ENCODE data around the gene COPZ2. TPM values are rescaled to one million over a fixed set of nuclear protein-coding genes. Genes with fewer than 3 reads are reported as not detected.

The COPZ2 gene
- total and polyA plus RNA-seq, 10 donors: 6.0 to 15.0 (median 8.8) TPM

GRCh38 chr17:48052956-48053757 is 15.6 kb upstream of the COPZ2 start:
- intact Hi-C loops (cut with DNase I; ENCODE audit: low total_unique reads): no loop called here
- Histone ChIP-seq H3K27me3 (replicated peaks in 1 of 7) (no peaks in the 10 kb centered on the region), H3K36me3 (peaks cover 5 to 79% (median 39%) of the 10 kb centered on the region in 6 donors), H3K4me1 (peaks cover 61 to 97% (median 85%) of the 10 kb centered on the region in 6 donors), H3K4me3 (peak overlapping the region in 5 of 8 donors; percentile 10 to 98 (median 69)), H3K9me3 (no peaks in the 10 kb centered on the region), H3K27ac (peak overlapping the region in 7 of 8 donors; percentile 46 to 98 (median 96))
- TF ChIP-seq POLR2AphosphoS5 (IDR thresholded peaks at IDR 0.05) (peak in 2 of 3 donors; percentile 59 to 60), POLR2A (IDR thresholded peaks at IDR 0.05) (no peak), CTCF (IDR thresholded peaks at IDR 0.05 in 8 of 11, conservative IDR thresholded peaks at IDR 0.05 in 3 of 11) (no peak)
- 43 to 62% (median 50%) methylated on average over 3 to 5 of the region's 5 CpGs for WGBS, 5 donors
- peak; percentile 78 for DNase-seq

DNA sequence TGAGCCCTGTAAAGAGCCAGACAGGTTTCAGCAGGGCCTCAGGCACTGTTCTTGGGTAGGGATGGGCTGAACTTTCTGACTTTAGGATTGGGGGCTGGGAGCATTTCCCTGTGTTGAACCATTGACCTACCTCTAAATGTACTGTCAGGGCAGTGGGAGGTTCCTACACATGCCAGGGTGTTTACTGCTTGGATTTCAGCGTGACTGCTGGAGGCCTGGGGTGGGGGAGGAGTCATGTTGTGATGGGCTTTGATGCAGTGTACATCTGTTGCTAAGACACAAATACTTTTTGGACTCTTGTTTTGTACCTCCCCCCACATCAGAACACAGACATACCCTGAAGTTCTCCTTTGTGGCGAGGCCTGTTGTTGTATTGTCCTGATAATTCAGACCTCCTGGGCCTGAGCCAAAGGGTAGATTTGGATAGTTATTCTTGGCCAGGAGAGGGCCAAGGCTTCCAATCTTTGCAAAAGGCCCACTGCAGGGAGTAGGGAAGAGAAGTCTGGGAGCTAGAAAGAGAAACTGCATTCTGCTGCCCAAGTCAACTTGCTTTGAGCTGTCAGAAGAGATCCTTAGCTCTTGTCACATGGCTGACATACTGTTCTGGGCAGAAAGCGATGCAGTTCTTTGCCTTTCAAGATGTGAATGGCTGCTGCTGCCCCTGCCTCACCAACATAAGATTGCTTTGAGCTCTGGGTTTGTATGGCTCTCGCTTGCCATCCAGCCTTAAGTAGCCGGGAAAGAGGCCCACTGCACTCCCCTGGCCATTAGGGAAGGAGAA is 14.3 kb upstream of the COPZ2 start:
- DNase-seq: peak; percentile 50
- TF ChIP-seq CTCF (IDR thresholded peaks at IDR 0.05 in 8 of 11, conservative IDR thresholded peaks at IDR 0.05 in 3 of 11) (peak in 1 of 11 experiments; percentile 18), POLR2A (IDR thresholded peaks at IDR 0.05) (no peak), POLR2AphosphoS5 (IDR thresholded peaks at IDR 0.05) (peak in 1 of 3 donors; percentile 36)
- Histone ChIP-seq H3K9me3 (no peaks in the 10 kb centered on the region), H3K27ac (peak overlapping the region in 7 of 8 donors; percentile 94 to 98 (median 96)), H3K27me3 (replicated peaks in 1 of 7) (no peaks in the 10 kb centered on the region), H3K4me3 (peak overlapping the region in 5 of 8 donors; percentile 40 to 98 (median 78)), H3K4me1 (peaks cover 62 to 90% (median 82%) of the 10 kb centered on the region in 6 donors), H3K36me3 (peaks cover 1 to 66% (median 26%) of the 10 kb centered on the region in 6 donors)
- 55 to 71% (median 66%) methylated on average over 5 of the region's 5 CpGs for WGBS, 5 donors
- intact Hi-C loops (cut with DNase I; ENCODE audit: low total_unique reads): no loop called here

DNA sequence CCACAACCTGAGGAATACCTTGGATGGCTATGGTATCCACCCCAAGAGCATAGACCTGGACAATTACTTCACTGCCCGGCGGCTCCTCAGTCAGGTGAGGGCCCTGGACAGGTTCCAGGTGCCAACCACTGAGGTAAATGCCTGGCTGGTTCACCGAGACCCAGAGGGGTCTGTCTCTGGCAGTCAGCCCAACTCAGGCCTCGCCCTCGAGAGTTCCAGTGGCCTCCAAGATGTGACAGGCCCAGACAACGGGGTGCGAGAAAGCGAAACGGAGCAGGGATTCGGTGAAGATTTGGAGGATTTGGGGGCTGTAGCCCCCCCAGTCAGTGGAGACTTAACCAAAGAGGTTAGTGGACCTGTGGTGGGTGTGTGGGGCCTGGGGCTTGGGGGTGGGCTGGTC is 13.7 kb upstream of the COPZ2 start:
- TF ChIP-seq CTCF (IDR thresholded peaks at IDR 0.05 in 8 of 11, conservative IDR thresholded peaks at IDR 0.05 in 3 of 11) (no peak), POLR2A (IDR thresholded peaks at IDR 0.05) (no peak), POLR2AphosphoS5 (IDR thresholded peaks at IDR 0.05) (no peak)
- H3K4me3 ChIP-seq: peak overlapping the region in 7 of 8 donors; percentile 4 to 98 (median 69)
- DNase-seq: peak; percentile 73

More for the DNA sequence above, 13.7 kb upstream of the COPZ2 start:
- H3K27ac ChIP-seq: peak overlapping the region in 7 of 8 donors; percentile 94 to 98 (median 96)
- peaks cover 0 to 60% (median 20%) of the 10 kb centered on the region in 6 donors for H3K36me3 ChIP-seq
- peaks cover 64 to 90% (median 82%) of the 10 kb centered on the region in 6 donors for H3K4me1 ChIP-seq
- WGBS, 5 donors: 76 to 88% (median 82%) methylated on average over 9 to 10 of the region's 10 CpGs
- H3K9me3 ChIP-seq: no peaks in the 10 kb centered on the region
- H3K27me3 ChIP-seq (replicated peaks in 1 of 7): no peaks in the 10 kb centered on the region
- intact Hi-C loops (cut with DNase I; ENCODE audit: low total_unique reads): no loop called here

Data from spleen (tissue), 11 donors.